ENCODE data around the gene DENND10.
"Not testable (repeated sequence)": the region's sequence is repeated elsewhere in the genome, so short reads cannot be mapped to it uniquely, and the experiment has no call there.

DENND10 gene

GRCh38 chr10:119133949-119134348 lies 30.0 kb downstream of the DENND10 start:
- no peak for DNase-seq

GRCh38 chr10:119135513-119135881 lies 31.6 kb downstream of the DENND10 start:
- no peak for DNase-seq

- DNase-seq: no peak
Observed at GRCh38 chr10:119136084-119136483, 32.2 kb downstream of the DENND10 start.

- not testable (repeated sequence) for DNase-seq
Observed at GRCh38 chr10:119137878-119138277, 34.0 kb downstream of the DENND10 start.

GRCh38 chr10:119138346-119139306 lies 34.7 kb downstream of the DENND10 start:
- DNase-seq: no peak

GRCh38 chr10:119139464-119140067 lies 35.7 kb downstream of the DENND10 start:
- peak; percentile 56 for DNase-seq

- no peak for DNase-seq
Observed at GRCh38 chr10:119140603-119141245, 36.8 kb downstream of the DENND10 start.

GRCh38 chr10:119143657-119144056 lies 39.7 kb downstream of the DENND10 start:
- DNase-seq: no peak

- no peak for DNase-seq
Observed at GRCh38 chr10:119149157-119149556, 45.2 kb downstream of the DENND10 start.

- DNase-seq: no peak
Observed at GRCh38 chr10:119149729-119150128, 45.8 kb downstream of the DENND10 start.

GRCh38 chr10:119151601-119152000 lies 47.7 kb downstream of the DENND10 start:
- DNase-seq: not testable (repeated sequence)

GRCh38 chr10:119153041-119153440 lies 49.1 kb downstream of the DENND10 start:
- no peak for DNase-seq

- DNase-seq: no peak
Observed at GRCh38 chr10:119153661-119154060, 49.7 kb downstream of the DENND10 start.

- DNase-seq: no peak
Observed at GRCh38 chr10:119159332-119159731, 55.4 kb downstream of the DENND10 start.

- no peak for DNase-seq
Observed at GRCh38 chr10:119161680-119162451, 58.0 kb downstream of the DENND10 start.

GRCh38 chr10:119162452-119163092 lies 58.7 kb downstream of the DENND10 start:
- DNase-seq: no peak

GRCh38 chr10:119165171-119166117 lies 61.5 kb downstream of the DENND10 start, which contains the start of gene SFXN4:
Gene SFXN4, minus strand, starts transcription at chr10:119165714. Its CDS starts 67 bp downstream, at chr10:119165647.
- peak; percentile 79 for DNase-seq

- no peak for DNase-seq
Observed at GRCh38 chr10:119166118-119166500, 62.2 kb downstream of the DENND10 start.

GRCh38 chr10:119166564-119166963 lies 62.7 kb downstream of the DENND10 start:
- no peak for DNase-seq

GRCh38 chr10:119167041-119167440 lies 63.1 kb downstream of the DENND10 start:
- DNase-seq: no peak

GRCh38 chr10:119174109-119174508 lies 70.2 kb downstream of the DENND10 start:
- DNase-seq: no peak

All from activated CD8-positive, alpha-beta memory T cell treated with anti-CD3 and anti-CD28 coated beads, Interleukin-2, amount 50 U/mL, for 4 hours (primary cell).